SHP77 (cell line): Measurements from ENCODE around the gene PKD1.

Experiments
- DNase-seq, 2 experiments: peaks; one replicate each; lab custom pipeline; 2025; lab: John Stamatoyannopoulos, UW

Gene PKD1

GRCh38 chr16:2135770-2136490 lies at the start of gene PKD1:
PKD1 (minus strand) TSS chr16:2135898; CDS start chr16:2135689, 209 bp downstream.
- DNase-seq: peak; percentile 64 to 74

GRCh38 chr16:2184962-2185361 lies 49.3 kb upstream of the PKD1 start:
- DNase-seq: no peak

GRCh38 chr16:2184346-2184745 lies 48.6 kb upstream of the PKD1 start:
- DNase-seq: no peak

GRCh38 chr16:2183671-2184070 lies 48.0 kb upstream of the PKD1 start:
- DNase-seq: no peak

- no peak for DNase-seq
Measured at GRCh38 chr16:2181952-2182351, 46.3 kb upstream of the PKD1 start.

- no peak for DNase-seq
Measured at GRCh38 chr16:2180962-2181923, 45.5 kb upstream of the PKD1 start.

- no peak for DNase-seq
Measured at GRCh38 chr16:2180461-2180860, 44.8 kb upstream of the PKD1 start.

- no peak for DNase-seq
Measured at GRCh38 chr16:2179576-2179975, 43.9 kb upstream of the PKD1 start.

- no peak for DNase-seq
Measured at GRCh38 chr16:2179107-2179501, 43.4 kb upstream of the PKD1 start.

GRCh38 chr16:2178321-2179106 lies 42.8 kb upstream of the PKD1 start:
- DNase-seq: no peak

GRCh38 chr16:2177561-2177960 lies 41.9 kb upstream of the PKD1 start:
- no peak for DNase-seq

- DNase-seq: no peak
Measured at GRCh38 chr16:2177101-2177500, 41.4 kb upstream of the PKD1 start.

- no peak for DNase-seq
Measured at GRCh38 chr16:2176047-2176446, 40.3 kb upstream of the PKD1 start.

GRCh38 chr16:2175454-2175853 lies 39.8 kb upstream of the PKD1 start:
- DNase-seq: no peak

- no peak for DNase-seq
Measured at GRCh38 chr16:2174396-2175131, 38.9 kb upstream of the PKD1 start.

- no peak for DNase-seq
Measured at GRCh38 chr16:2173916-2174315, 38.2 kb upstream of the PKD1 start.

- no peak for DNase-seq
Measured at GRCh38 chr16:2173366-2173765, 37.7 kb upstream of the PKD1 start.

- no peak for DNase-seq
Measured at GRCh38 chr16:2172688-2173335, 37.1 kb upstream of the PKD1 start.

GRCh38 chr16:2171601-2172178 lies 36.0 kb upstream of the PKD1 start:
- DNase-seq: no peak

- no peak for DNase-seq
Measured at GRCh38 chr16:2170587-2171435, 35.1 kb upstream of the PKD1 start.
